ENCODE measurements around the gene TMEM190.
"Not testable (repeated sequence)": the region's sequence is repeated elsewhere in the genome, so short reads cannot be mapped to it uniquely, and the experiment has no call there.

Gene TMEM190

GRCh38 chr19:55376241-55376933 lies at the start of gene TMEM190:
TMEM190 (plus strand) TSS chr19:55376826; CDS start chr19:55376854, 28 bp downstream.
- no peak for DNase-seq (ENCODE audit: low read depth)

GRCh38 chr19:55328774-55329318 lies 47.8 kb upstream of the TMEM190 start:
- not testable (repeated sequence) for DNase-seq (ENCODE audit: low read depth)

- DNase-seq (ENCODE audit: low read depth) = not testable (repeated sequence)
Observed at GRCh38 chr19:55329791-55330190, 46.8 kb upstream of the TMEM190 start.

DNA sequence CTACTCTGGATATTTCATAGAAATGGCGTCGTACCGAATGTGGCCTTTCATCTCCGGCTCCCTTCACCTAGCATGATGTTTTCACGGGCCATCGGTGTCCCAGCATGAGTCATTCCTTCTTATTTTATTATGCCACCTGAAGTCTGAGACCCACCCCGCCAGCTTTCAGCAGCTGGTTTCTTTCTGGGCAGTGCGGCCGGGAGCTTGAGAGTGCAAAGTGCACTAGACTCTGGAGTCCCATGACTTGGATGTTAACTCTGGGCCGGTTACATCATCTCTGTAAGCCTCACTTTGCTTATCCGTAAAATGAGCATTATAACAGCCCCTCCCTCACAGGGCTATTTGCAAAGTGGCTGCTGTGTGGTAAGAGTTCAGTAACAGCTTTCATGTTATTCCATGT lies 42.8 kb upstream of the TMEM190 start:
- no peak for DNase-seq (ENCODE audit: low read depth)

DNA sequence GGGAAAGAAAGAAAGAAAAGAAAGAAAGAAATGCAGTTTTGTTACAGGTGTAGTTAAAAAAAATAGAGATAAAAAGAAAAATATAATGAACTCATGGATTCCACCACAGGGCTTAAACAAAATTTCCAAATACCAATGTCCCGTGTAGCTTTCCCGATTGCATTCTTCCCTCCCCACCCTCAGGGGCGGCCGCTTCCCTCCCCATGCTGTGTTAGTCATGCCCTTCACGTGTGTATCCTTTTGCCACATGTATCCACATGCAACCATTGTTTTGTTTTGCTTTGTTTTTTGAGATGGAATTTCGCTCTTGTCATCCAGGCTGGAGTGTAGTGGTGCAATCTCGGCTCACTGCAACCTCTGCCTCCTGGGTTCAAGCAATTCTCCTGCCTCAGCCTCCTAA lies 40.5 kb upstream of the TMEM190 start:
- DNase-seq (ENCODE audit: low read depth) = no peak

GRCh38 chr19:55339105-55339888 lies 37.3 kb upstream of the TMEM190 start, which contains the start of gene KMT5C:
KMT5C (plus strand) TSS chr19:55339876; CDS start chr19:55341937, 2,061 bp downstream.
- DNase-seq (ENCODE audit: low read depth) = peak; percentile 100

DNA sequence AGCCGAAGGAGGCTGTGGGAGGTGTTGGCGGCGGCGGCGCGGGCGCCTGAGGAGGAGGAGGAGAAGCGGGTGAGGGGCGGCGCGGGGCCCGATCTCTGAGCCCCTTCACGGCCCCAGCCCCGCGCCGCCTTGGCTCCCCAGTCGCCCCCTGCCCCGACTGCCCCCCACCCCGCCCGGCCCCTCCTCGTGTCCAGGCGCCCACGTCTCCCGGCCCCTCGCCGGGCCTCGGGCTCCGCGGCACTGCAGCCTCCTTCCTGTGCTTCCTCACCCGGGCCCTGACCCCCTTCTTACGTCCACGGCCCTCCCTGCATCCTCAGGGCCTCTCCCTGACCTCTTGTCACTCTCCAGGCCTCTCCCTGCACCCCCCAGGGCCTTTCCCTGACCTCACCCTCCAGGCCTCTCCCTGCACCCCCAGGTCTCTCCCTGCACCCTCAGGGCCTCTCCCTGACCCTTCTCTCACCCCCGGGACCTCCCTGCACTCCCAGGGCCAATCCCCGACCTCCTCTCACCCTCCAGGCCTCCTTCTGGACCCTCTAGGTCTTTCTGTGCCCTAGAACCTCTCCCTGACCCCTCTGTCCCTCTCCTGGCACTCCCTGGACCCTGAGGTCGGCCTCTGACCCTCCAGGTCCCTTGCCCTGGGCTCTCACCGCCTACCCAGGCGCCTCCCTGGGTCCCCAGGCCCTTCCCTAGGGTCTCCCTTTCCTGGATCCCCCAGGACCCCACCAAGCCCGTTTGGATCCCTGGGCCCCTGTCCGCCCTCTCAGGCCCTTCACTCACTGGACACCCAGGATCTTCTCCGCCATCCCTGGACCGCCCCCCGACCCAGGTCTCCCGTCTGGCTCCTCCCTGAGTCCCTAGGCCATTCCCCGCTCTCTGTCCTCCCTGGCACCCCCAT lies 36.5 kb upstream of the TMEM190 start:
- DNase-seq (ENCODE audit: low read depth) = peak; percentile 21

GRCh38 chr19:55340784-55341147 lies 35.9 kb upstream of the TMEM190 start:
- DNase-seq (ENCODE audit: low read depth) = peak; percentile 33

DNA sequence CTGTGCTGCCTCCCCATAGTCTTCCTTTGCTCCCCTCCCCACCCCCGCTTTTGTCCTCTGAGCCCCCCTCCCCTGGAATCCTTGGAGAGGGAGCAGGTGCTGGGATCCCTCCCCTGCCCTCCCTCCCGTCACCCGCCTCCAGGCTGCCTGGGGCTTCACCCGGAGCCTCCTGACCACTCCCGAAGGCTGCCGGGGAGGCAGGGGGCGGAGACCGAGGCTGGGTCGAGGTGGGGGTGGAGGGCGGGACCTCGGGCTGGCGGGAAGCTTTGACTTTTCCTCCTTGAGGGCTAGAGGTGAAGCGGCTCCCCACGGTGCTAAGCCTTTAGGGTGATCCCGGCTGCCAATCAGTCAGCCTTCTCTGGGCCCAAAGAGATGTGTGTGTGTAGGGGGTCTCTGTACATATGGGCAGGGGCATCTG lies 35.4 kb upstream of the TMEM190 start:
- DNase-seq (ENCODE audit: low read depth) = peak; percentile 73

DNA sequence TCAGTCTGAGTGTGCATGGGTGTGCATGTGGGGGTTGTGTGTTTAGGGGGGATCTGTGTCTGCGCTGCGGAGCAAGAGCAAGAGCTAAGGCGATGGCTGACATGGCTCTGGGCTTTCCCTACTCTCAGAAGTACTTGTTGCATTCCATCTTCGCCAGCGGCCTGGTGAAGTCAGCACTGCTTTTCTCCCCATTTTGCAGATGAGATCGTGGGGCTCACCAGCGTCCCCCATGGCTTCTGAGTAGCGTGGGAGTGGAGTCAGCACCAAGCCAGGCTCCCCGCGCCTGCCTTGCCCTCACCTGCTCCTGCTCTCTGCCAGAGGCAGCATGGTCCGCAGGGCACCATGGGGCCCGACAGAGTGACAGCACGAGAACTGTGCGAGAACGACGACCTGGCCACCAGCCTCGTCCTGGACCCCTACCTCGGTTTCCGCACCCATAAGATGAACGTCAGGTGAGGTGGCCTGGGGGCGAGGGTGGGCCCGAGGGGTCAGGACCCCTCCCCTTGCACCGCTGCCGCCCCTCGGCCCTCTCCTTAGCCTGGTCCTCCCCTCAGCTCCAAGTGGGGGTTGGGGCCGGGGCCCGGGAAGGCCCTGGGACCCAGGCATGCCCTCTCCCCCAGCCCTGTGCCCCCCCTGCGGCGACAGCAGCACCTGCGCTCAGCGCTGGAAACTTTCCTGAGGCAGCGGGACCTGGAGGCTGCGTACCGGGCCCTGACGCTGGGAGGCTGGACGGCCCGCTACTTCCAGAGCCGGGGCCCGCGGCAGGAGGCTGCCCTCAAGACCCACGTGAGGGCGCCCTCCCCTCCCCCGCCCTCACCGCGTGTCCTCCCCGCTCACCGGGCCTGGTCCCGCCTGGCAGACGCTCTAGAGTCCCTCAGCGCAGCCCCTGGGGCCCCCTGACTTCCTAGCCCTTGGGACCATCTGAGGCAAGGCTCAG lies 34.8 kb upstream of the TMEM190 start:
- DNase-seq (ENCODE audit: low read depth) = no peak

DNA sequence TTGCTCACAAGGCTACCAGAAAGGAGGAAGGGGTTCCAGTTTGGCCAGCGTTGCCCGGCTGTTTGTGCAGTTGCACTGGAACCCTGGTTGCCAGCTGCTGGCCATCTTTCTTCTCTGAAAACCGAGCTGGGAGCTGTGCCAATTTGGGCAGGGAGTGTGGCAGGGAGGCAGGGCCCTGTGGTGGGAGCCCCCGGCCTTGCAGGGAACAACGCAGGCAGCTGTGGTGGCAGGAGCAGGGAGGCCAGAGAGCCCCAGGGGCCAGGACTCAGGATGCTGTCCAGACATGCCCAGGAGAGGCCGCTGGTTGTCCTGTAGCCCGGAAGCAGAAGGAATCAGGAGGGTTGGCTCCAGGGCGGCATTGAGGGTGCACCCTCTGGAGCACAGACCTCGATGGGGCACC lies 32.2 kb upstream of the TMEM190 start:
- DNase-seq (ENCODE audit: low read depth) = no peak

GRCh38 chr19:55345101-55345817 lies 31.4 kb upstream of the TMEM190 start:
- no peak for DNase-seq (ENCODE audit: low read depth)

- DNase-seq (ENCODE audit: low read depth) = no peak
Observed at GRCh38 chr19:55345818-55346724, 30.6 kb upstream of the TMEM190 start.

- no peak for DNase-seq (ENCODE audit: low read depth)
Observed at GRCh38 chr19:55346725-55347441, 29.7 kb upstream of the TMEM190 start.

- no peak for DNase-seq (ENCODE audit: low read depth)
Observed at GRCh38 chr19:55347442-55348009, 29.1 kb upstream of the TMEM190 start.

DNA sequence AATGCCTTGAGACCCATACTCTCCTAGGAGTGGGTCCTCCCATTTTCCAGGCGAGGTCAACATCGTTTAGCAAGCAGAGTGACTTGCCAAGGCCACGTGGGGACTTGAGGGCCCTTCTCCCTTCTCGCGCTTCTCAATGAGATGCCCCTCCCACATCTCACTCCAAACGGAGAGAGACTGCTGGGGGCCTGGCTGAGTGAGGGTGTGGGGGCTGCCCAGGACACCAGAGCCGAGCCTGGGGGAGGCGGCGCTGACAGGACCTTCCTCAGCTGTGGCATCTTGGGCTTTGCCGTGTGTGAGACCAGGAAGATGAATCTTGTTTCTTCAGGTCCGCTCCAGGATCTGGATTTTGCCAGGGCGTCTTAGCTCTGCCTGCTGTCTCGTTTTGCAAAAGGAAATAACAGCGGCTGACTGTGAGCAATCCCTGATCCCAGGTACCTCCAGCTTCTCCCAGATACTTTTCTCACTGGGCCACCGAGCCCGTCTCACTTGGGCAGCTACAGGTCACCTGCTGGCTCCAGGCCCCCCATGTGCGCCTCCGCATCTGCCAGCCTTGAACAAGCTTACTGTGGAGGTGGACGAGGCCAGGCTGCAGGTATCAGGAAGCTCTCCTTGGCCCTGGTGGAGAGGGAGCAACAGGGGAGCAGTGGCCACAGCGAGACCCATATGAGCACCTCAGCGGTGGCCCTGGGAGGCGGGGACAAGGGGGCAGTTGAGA lies 28.1 kb upstream of the TMEM190 start:
- DNase-seq (ENCODE audit: low read depth) = no peak

GRCh38 chr19:55350620-55351315 lies 25.9 kb upstream of the TMEM190 start:
- no peak for DNase-seq (ENCODE audit: low read depth)
